ENCODE measurements around the gene PPP2R1B.

The PPP2R1B gene

DNA sequence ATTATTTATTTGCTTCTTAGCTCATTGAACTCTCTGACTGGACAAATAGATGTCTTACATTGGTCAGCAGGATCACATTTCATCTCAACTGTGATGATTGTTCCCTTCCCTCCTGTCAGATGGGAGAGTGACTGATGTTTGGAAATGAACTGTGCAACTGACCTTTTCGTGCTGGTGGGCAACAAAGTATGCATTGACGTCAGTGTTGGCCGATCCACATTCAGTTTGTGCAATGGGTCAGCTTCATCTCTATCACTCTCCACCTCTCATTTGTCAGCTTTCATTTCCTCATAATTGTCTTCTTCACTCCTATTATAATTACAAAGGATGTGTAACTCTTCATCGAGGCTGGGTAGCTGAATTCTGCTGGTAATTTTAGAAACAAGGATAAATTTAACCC, 71.3 kb downstream of the PPP2R1B start:
- FAIRE-seq (peak; percentile 91), DNase-seq (ENCODE audit: low spot score) (no peak)

DNA sequence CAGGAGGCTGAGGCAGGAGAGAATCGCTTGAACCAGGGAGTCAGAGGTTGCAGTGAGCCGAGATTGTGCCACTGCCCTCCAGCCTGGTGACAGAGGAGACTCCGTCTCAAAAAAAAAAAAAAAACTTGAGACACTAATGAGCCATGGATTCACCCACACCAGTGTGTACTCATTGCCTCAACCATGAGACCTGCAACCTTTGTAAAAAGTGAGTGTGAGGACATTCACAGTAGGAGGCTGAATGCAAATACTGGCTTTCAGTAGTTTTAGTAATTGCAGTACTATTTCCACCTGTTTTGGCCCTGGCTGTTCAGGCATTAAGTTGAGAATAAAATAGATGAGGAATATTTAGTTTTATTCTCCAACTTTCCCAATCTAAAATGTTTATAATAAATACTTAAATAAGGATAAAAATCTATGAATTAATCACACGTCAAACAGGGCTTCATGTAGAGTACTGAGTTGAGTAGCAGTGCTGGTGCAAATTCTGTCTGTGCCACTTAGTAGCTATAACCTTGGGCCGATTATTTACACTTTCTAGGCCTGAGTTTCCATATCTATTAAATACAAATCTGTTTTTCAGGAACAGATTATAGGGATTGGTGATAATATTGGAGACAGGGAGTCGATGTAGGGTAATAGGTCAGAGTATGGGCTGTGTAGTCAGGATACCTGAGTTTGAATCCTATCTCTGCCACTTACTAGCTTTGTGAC, 72.8 kb downstream of the PPP2R1B start:
- FAIRE-seq: no peak
- no peak for DNase-seq (ENCODE audit: low spot score)

DNA sequence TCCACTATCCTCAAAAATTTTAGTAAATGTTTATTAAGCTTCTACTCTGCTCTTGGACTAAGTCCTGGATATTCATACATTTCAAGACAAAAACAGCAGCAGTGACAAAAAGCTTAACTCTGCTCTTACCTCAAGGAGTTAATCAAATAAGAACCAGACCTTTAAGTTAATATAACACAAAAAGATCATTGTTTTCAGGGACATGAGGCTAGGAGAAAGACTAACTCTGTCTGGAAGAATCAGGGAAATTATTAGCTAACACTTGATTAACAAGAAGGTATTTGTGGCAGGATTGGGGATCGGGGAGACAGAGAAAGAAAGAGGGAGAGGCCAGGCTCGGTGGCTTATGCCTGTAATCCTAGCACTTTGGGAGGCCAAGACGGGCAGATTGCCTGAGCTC, 74.4 kb downstream of the PPP2R1B start:
- FAIRE-seq (no peak), DNase-seq (ENCODE audit: low spot score) (no peak)

DNA sequence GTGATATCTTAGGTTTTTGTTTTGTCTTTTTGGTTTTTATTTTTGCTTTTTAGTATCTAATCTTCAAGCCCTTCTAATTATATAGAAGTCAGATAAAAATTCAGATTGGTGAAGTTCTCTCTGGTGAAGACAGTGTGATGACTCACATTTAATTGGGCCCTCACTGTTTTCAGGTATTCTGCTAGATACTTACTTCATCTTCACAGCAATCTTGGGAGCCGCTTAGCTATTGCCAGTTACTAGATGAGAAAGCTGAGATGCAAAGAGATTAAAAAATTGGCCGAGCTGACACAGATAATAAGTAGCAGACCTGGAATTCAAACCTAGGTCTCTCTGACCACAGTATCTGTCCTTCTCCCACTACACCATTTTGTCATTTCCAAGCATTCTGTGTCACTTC, 75.0 kb downstream of the PPP2R1B start:
- DNase-seq (ENCODE audit: low spot score): no peak
- FAIRE-seq: no peak

DNA sequence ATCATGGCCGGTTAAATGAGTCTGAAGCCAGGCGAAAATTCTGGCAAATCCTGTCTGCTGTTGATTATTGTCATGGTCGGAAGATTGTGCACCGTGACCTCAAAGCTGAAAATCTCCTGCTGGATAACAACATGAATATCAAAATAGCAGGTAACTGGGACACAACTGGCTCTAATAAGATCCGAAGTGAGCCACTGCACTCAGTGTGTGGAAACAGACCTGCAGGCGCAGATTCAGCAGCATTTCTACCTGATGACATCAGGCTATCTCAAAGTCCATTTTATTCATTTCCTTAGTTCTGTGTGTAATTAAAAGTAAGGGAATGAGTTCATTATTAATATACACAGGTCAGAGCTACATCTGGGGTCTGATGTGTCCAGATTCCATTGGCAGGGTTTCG, 78.2 kb downstream of the PPP2R1B start:
- FAIRE-seq: no peak

DNA sequence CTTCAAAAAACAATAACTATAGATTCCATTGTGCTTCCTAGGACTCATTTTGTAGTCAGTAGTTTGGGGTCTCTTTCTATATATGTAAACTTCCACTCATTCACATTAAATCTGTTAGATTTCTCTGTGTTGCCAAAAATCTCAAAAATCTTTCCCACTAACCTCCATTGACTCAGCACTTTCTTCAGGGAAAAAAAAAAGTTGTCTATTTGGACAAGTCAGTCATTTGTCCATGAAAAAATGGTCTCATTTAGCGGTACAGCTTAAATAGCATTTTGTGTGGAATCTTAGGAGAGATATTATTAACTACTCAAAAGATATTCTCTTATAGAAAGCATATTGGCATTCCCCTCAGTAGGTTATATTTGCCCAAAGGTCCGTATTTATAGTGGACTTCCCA, 81.9 kb downstream of the PPP2R1B start:
- DNase-seq (ENCODE audit: low spot score): no peak
- FAIRE-seq: no peak

More for the DNA sequence above, 78.2 kb downstream of the PPP2R1B start:
- no peak for DNase-seq (ENCODE audit: low spot score)

DNA sequence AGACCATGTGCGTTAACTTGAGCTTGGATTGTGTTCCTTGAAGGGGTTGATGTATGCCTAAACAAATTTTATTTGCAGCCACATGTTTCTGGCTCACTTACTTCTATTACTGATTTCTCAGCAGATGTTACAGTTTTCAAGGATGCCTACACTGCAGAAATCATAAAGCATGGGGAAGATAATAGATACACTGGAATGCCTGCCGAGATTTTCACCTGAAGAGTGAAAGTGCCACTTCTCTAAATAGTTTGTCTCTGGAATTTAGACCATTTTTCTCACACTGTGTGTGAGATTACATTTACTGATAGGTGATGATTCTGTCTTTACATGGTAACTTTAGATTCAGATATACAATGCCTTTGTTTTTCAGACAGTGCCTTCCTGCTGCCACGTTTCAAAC, 82.4 kb downstream of the PPP2R1B start:
- DNase-seq (ENCODE audit: low spot score) (no peak), FAIRE-seq (no peak)

DNA sequence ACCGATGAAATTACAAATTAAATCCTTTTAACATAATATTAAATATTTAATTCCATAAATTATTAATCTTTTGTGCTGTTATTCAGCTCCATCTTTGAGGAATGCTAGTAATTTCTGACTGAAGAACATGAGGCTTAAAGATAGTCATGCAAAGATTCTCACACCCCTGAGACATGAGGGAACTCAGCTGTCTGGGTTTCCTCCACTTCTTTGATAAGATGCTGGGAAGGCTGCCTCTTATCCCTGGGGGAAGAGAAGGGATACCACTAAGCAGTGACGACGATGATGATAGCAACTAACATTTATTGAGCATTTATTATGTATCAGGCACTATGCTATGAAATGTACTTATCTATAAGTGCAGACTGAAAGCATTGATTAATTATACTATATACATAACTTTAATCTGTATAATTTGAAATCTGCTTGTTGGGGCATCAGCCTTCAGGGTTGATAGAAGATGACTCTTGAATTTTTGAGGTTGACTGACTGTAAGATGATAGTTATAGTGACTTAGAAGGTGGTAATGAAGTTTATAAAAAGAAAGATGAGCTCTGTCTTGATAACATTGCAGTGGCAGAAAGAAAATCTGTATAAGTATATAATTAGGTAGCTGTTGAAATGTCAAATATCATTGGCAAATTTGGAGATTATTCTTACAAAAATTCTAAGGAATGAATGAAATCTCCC, 85.6 kb downstream of the PPP2R1B start:
- FAIRE-seq: no peak
- DNase-seq (ENCODE audit: low spot score): no peak
